NCI-H748 (cell line): Measurements from ENCODE around the gene TNFSF8.
A peak's percentile ranks its signal among the peaks of the same experiment; 100 is the strongest.

Experiments
- DNase-seq: peaks from one replicate; lab custom pipeline; 2025; ENCODE audit not compliant: unreplicated experiment; lab: John Stamatoyannopoulos, UW

TNFSF8 gene

DNA sequence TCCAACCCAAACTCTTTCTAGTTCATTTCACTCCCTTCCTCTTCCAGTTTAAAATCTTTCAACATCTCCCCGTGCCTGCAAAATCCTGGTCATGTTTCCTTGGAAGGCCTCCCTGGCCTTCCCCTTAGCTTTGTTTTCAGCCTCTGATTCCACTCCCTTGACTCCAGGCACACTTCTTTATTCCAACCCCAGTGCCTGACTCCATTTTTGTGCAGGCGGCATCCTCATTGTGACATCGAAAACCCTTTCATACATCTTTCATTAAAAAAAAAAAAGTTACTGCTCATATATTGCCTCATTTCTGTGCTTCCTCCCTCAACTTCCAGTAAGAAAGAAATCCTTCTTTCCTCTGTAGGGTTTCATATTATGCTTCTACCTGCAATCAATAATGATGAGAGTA lies 7.1 kb upstream of the TNFSF8 start:
- DNase-seq = no peak

DNA sequence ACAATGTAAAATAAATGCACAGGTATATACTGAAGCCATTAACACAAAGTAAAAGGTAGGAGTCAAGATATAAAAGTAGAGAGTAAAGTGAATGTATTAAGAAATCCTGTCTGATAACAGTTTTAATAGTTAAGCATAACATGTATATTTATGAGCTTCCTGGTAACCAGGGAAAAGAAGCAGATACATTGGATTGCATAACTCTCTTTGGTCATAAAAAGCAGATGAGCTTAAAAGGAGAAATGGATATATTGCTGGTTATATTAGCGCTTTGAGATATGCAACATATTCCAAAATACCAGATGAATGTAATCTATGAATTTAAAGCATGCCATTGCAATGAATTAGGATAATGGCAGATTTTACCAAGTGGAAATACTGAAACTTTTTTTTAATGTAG lies 6.2 kb upstream of the TNFSF8 start:
- DNase-seq = no peak

DNA sequence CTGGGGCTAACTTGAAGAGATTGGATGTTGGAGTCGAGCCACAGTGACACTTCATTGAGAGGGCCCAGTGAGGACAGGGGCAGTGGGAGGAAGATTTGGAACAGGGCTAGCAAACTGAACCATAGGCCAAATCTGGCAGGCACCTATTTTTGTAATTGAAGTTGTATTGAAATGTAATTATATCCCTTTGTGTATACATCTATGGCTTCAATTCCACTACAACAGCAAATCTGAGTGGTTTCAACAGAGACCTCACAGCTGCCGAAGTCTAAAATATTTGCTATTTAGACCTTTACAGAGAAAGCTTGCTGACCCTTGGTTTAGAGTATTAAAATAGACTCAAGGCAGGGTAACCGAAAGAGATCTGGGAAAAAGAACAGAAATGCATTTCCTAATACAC lies 4.7 kb upstream of the TNFSF8 start:
- DNase-seq = no peak

DNA sequence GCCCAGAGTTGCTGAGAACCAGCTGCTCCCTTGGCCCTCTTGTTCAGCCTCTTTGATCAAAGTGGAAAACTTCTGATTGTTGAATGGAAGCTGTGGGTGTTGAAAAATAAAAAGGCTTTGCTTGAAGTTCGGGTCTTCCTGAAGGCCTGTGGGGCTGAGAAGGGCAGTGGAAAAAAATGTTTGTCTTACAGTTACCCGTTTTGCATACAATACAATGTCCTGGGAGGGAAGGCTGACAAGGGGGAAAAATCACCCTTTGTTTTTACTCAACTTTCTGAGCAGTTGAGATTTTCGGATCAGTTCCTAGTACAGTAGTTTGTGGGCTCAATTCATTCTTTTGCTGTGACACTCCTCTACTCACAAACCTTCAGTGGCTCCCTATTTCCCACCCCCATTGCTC lies 2.1 kb upstream of the TNFSF8 start:
- no peak for DNase-seq

DNA sequence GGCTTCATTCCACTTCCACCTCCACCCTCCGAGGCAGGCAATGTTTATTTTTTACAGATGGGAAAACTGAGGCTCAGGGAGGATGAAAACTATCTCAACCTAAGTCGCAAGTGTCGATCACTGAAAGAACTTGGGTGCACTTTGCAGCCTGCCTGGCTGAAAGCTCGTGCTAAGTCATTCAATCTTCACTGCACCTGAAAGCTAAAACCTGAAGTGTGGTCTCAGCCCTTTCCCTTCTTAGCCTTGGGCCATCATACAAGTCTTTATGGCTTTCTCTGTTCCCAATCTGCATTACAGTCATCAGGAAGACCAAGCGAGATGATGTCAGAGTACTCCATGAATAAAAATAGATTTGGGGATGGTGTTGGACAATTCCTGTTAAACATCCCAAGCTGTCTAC lies 1.0 kb upstream of the TNFSF8 start:
- no peak for DNase-seq

DNA sequence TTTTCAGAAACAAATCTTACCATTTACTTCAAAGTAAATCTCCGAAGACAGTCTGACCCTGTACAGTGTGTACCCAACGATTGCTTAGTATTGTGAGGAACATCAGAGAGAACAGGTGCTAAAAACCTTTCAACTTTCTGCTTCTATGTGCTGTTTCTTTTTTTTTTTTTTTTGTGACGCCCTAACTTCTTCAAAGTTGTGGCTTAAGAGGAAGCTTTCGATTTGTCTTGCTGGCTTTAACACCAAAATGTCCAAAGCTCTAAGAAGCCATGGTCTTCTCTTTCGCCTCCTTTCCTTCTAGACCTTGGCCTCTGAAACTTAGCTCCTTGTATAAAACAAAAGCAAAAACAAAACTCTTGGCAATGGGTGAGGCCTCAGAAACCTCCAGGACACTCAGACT lies 1.2 kb downstream of the TNFSF8 start:
- DNase-seq = no peak

DNA sequence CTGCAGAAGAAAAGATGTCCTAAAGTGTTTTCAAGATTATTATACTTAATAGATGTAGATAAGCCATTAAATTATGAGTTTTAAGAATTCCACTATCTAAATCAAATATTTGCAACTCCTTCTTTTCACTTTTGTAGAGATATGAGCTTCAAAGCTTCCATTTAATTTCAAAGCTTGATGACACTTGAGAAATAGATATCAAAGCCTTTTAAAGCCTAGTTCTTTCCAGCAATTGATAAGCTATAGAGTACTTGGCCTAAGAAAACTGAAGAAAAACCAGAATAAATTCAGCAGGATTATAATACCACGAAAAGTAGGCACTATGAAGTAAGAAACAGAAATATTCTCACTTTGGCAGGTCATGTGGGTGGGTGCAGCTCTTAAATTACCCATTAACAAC lies 1.7 kb downstream of the TNFSF8 start:
- DNase-seq = no peak

DNA sequence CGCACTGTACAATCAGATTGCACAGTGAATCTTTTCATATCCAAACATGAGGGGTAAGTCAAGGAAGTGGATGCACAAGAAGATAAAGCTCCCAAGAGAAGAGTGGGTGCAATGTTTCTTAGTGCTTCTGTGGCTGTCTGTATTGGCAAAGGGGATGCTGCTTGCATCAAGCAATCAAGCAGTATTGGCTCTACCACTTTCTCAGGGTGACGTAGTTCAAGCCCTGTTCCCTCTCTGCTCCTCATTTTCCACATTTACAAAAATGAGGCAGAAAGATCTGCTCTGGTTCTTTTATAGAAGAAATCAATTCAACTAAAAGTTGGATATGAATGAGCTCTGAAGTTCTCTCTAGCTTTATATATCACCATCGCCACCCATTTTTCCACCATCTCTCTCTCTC lies 2.3 kb downstream of the TNFSF8 start:
- DNase-seq = no peak

DNA sequence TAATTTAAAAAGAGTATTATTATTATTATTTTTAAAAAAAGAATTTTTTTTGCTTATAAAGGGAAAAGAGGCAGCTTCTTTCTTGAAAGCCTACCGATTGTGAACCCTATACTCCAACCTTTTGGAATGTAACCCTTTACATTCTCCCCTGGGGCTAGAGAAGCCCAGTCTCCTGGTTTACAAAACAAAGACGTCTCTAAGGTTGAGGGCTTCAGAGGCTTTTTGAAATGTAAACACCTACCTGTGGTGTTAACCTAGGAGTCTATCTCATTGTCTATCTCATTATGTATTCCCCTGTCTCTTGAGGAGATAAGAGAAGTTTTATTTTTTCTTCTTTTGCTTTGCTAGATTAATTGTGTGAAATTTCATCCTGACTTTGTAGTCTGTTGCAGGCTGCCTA lies 4.7 kb downstream of the TNFSF8 start:
- DNase-seq = no peak

DNA sequence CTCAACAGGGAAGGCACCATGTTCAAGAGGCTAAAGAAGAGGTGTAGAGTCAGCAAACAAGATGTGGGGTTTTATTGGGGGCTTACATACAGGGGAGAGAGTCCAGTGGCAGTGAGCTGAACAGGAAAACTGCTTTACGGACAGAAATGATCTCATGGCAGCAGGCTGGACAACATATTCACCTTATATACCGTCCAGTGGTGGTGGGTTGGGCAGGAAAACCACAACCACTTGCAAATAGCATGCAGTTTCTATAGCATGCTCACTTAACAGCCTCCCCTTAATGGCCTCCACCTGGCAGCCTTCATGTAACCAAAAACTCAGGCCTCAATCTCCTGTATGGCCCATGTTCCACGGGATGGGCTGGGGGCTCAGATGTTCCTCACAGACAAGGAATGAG lies 5.4 kb downstream of the TNFSF8 start:
- DNase-seq = no peak

DNA sequence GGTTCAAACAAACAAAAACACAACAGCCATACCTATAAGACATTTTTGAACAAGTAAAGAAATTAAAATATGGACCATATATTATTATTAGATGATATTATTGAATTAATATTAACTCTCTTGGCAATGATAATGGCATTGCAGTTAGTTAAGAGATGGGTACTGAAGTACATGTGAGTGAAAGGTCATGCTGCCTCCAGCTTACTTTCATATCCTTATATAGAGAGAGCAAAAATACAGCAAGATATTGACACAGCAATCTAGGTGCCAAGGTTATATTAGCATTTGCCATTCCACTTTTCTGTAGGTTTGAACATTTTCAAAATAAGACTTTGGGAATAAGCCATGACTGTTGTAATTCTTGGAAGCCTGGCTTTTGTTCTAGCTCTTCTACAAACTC lies 6.1 kb downstream of the TNFSF8 start:
- DNase-seq = no peak

DNA sequence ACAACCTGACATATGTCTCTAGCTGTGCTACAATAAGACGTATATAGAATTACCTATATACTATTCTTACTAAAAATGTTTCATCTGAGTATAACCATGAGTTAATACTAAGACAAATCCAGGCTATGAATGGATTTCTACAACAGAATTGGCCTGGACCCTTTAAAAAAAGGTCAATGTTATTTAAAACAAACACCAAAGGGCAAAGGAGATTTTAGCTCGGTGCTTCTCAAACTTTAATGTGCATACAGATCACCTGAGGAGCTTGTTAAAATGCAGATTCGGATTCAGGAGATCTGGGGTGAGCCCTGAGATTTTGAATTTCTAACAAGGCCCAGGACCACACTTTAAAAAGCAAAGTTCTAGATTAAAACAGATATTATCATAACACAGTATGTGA lies 6.5 kb downstream of the TNFSF8 start:
- no peak for DNase-seq

DNA sequence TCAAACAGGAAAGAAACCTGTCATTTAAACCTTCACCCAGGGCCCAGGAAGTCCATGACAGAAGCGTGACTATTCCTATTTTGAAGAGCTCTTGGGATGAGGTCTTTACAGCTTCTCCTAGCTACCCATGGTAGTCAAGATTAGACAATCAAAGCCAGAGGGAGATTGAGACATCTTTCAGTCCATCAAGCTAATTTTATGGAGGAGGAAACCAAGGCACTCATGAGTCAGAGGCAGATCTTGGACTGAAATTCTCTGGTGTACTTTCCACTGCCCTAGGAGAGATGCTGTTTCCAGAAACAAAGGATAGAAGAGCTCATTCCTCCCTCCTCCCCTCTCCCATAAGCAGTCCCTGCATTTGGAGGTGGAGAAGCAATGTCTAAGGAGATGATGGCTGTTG lies 9.2 kb downstream of the TNFSF8 start:
- no peak for DNase-seq

DNA sequence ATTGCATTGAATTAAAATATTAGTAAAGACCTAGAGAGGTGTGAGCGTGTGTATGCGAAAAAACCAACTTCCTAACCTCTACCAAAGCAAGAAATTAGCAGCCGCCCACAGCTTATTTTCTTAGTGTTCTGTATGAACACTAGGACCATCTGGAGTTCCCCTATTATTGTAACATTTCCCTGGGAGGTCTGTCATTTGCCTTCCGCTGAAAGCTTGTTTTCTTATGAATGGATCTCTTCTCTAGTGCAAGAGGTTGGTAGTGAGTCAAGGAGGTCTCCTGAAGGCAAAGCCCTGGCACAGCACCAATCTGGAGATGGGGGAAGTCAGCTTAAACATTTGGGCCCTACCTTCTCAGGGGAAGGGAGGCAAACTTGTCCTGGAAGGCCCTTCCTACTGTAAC lies 10.8 kb downstream of the TNFSF8 start:
- DNase-seq = no peak

DNA sequence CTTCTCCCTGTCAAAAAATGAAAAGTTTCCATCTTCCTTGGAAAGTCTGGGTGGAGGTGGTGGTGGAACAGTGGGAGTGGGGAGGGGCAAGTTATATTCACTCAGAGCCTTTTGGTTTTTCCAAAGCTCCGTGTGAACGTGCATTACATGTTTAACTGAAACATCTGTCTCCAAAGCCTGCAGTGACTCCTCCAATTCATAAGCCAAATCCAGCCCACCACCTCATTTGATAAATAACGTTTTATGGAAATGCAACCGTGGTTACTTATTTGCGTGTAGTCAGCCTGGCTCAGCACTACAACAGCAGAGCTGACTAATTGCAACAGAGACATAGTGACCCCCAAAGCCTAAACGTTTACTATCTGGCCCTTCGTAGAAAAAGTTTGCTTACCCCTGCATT lies 13.9 kb downstream of the TNFSF8 start:
- DNase-seq = no peak

DNA sequence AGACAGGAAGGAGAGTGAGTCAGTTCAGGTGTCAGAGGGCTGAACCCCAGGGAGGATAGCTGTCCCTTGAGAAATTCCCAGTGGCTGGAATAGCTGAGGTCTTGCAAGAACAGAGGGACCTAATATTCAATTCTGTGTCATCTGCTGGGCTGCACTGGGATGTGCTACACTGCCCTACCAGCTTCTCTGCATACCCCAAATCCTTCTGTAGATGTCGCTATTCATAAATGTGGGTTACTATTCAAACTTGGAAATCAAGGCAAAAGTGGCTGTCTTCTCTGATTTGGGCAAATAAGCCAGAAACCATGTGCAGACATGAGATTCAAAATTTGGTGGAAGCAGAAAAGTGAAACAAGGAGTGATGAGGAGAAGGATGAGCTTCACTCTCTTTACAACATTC lies 16.3 kb downstream of the TNFSF8 start:
- no peak for DNase-seq

DNA sequence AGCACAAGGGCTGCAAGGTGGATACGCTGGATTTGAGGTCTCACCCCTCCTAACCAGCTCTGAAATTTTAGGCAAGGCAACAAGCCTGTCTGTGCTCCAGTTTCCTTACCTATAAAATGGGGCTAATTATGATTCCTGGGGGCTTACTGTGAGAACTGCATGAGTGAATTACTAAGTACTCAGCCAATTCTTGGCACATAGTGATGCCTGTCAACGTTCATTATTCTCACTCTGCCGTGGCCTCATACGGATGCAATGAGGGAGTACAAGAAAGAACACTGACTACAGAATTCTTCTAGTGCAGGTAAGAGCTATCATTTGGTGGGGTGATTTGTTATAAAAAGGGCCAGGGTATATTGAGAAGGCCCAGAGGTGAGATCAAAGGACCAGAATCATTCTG lies 16.7 kb downstream of the TNFSF8 start:
- DNase-seq = no peak

DNA sequence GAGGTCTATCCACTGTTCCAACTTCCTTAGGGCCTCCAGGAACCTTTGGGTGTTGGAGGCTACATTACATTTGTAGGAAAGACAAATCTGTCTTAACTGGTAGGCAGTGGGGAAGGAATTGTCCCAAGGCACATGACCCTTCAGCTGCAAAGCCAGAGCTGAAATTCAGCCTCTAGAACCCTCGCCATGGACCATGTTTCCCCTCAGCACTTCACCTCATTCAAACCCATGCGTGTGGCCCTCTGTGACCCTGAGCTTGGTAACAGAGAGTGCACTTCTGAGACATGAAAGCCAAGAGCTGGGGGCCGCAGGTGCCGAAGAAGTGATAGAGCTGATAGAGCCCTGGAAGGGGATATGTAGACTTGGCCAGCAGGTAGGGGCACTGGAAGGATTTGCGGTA lies 17.2 kb downstream of the TNFSF8 start:
- DNase-seq = no peak

DNA sequence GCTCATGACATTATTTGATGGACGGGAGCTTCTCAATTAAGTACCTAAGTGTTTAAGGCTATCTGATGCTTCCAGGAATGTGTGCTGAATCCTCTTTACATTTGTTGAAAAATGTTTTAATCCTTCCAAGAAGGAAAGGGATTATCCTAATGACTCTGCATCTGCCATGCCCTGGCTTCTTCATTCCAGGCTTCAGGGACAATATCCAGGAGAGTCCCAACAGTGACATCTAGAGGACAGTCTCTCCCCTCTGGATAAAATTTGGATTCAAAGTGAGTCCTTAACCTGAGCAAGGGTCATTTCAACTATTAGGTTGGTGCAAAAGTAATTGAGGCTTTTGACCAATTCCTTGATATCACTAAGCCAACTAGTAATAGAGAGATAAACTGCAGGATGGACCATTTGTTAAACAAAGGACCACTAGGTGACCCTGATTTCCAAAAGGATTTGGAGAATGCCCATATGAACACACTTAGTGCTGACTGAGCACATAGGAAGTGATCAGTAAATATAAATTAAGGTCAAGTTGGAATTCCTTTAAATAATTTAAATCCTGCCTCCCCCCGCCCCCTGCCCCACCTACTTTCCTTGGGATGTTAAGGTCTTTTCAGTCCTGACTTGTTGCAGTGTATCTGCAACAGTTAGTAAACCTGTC lies 19.1 kb downstream of the TNFSF8 start:
- DNase-seq = peak; percentile 74

DNA sequence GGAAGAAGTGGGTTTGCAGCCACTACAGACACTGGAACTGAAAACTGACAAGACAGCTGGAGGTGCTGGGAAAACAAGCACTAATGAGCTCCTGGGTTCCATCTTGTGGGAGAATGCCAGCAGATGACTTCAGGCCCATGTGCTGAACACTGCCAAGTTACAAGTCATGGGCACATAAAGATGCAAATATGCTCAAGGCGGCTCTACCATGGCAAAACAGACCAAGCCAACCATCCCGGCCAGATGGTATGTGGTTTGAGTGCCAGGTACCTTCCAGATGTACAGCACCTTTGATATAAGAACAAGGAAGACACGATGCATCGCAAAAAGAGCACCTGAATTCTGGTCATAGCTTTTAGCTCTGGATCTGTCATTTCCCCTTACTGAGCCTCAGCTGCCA lies 19.9 kb downstream of the TNFSF8 start:
- no peak for DNase-seq

DNA sequence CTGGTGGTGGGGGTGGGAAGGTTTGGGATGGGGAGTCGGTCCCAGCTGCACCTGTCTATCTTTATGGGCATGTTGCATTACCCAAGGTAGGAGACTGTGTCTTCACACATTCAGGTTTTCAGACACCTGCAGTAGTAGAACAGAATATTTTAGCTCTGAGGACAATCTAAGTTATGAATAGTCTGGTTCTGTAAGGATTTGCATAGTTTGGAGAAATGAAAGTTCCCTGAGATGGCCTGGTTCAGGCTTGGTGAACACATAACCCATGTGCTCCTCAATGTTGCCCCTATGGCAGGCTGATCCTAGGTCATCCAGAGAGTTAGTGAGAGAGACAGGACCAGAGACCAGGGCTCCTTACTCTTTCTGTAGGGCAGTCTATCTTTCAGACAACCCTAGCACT lies 20.7 kb downstream of the TNFSF8 start:
- no peak for DNase-seq

DNA sequence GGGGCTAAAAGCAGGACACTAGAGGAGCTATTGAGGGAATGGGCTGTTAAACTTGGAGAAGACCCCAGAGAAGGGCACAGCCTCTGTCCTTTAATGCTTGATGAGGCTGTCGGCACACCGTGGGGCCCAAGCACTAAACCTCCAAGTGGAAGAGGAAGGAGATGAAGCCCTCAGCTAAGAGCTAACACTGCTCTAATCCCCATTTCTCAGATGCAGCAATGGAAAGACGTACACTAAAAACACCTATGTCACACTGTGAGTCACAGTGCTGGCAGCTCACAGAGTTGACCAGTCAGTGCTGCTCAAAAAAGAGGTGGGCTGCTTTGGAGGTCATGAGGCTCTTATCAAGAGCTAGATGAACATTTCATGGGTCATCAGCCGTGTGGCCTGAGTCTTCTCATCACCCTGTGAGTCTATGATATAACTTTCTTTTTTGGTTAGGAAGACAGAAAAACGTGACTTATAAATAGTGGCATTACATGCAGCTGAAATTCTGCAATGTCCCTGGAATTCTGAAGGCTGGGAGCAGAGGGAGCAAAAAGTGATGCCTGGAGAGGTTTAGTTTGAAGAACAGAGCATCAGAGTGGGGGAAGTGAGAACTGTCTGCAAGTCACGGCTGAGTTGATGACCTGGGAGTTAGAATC lies 21.5 kb downstream of the TNFSF8 start:
- DNase-seq = peak; percentile 71

DNA sequence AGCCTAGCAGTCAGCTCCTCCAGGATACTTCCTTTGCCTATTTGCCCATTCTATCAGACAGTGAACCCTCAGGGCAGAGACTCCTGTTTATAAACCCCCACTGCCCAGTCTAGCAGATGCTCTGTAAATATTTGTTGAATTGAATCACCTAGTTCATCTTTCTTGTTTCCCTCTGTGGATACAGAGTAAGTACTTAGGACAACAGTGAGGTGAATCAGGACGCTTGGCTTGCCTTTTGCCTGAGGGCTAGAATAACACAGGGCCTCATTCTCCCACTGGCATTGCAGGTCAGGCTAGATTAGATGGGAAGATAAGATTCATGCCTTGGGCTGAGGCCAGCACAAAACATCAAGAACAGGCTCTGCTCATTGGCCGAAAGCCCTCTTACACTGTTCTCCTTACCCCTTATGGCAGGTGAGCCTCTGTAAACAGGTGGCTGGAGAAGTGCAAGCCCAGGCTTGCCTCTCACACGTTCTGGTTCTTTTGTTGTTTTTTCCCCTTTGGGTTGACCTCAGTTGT lies 22.2 kb downstream of the TNFSF8 start:
- peak; percentile 99 for DNase-seq
